CD14-positive monocyte (primary cell): ENCODE measurements around the gene ARHGEF19. TPM values are rescaled to one million over a fixed set of nuclear protein-coding genes. Genes with fewer than 3 reads are reported as not detected.

Experiments
- DNase-seq, 3 donors: peaks; one replicate each; pipeline ENCODE4 v3.0.0-alpha.2; 2011 to 2022
- H2AFZ ChIP-seq: 2 replicates; pipeline ENCODE4 v1.6.0; 2012; ENCODE audit warnings: mild to moderate bottlenecking, low read depth, low read length, inconsistent platforms; ENCODE audit not compliant: insufficient read depth, poor library complexity, severe bottlenecking
- H3K27ac ChIP-seq, 2 donors: 1 replicate in 1 of 2; 2 replicates in 1 of 2; pipeline ENCODE4 v1.5.1; 2012 to 2013; ENCODE audit warnings: low read length in 2 of 2, control low read depth in 1 of 2, inconsistent platforms in 1 of 2, low read depth in 1 of 2, mild to moderate bottlenecking in 1 of 2
- H3K27me3 ChIP-seq, 2 donors: one replicate each; pipeline versions ENCODE4 v1.6.0 to v1.6.1; 2011 to 2013; ENCODE audit warnings: low read length in 2 of 2; ENCODE audit not compliant: control insufficient read depth in 2 of 2, insufficient read depth in 2 of 2
- H3K36me3 ChIP-seq, 2 donors: replicated peaks in 1 of 2; 1 replicate in 1 of 2; 2 replicates in 1 of 2; pipeline versions ENCODE4 v1.5.1 to v1.6.1; 2012 to 2013; ENCODE audit warnings: low read length in 2 of 2, control low read depth in 1 of 2, inconsistent platforms in 1 of 2, mild to moderate bottlenecking in 1 of 2; ENCODE audit not compliant: insufficient read depth in 2 of 2, control insufficient read depth in 1 of 2
- H3K4me1 ChIP-seq, 2 donors: 1 replicate in 1 of 2; 2 replicates in 1 of 2; pipeline versions ENCODE4 v1.5.1 to v1.6.1; 2012 to 2013; ENCODE audit warnings: low read length in 2 of 2, control low read depth in 1 of 2, inconsistent platforms in 1 of 2, mild to moderate bottlenecking in 1 of 2, moderate library complexity in 1 of 2; ENCODE audit not compliant: insufficient read depth in 2 of 2, control insufficient read depth in 1 of 2
- H3K4me2 ChIP-seq: replicated peaks from 2 replicates; pipeline ENCODE3; 2012; ENCODE audit warnings: low read length, moderate library complexity, mild to moderate bottlenecking; ENCODE audit not compliant: poor library complexity, severe bottlenecking; ENCODE audit errors: extremely low read depth
- H3K4me3 ChIP-seq, 3 experiments: fragments of 200-600 bp in 1 of 3; sonication (generic) in 1 of 3; replicated peaks in 1 of 3; 1 replicate in 2 of 3; 2 replicates in 1 of 3; pipeline ENCODE4 v1.5.1; 2011 to 2013; ENCODE audit warnings: low read length in 3 of 3, mild to moderate bottlenecking in 3 of 3, control low read depth in 2 of 3, low read depth in 2 of 3, inconsistent platforms in 1 of 3, moderate library complexity in 1 of 3
- H3K79me2 ChIP-seq: 2 replicates; pipeline ENCODE4 v1.6.0; 2012; ENCODE audit warnings: mild to moderate bottlenecking, control low read depth, inconsistent platforms, low read length, moderate library complexity; ENCODE audit not compliant: insufficient read depth
- H3K9ac ChIP-seq: 2 replicates; pipeline ENCODE4 v1.6.0; 2017; ENCODE audit warnings: low read length, mild to moderate bottlenecking; ENCODE audit not compliant: insufficient read depth, poor library complexity, severe bottlenecking
- H3K9me3 ChIP-seq, 2 donors: replicated peaks in 1 of 2; 1 replicate in 1 of 2; 2 replicates in 1 of 2; pipeline versions ENCODE4 v1.5.1 to v1.6.1; 2012 to 2013; ENCODE audit warnings: low read length in 2 of 2, control low read depth in 1 of 2; ENCODE audit not compliant: control insufficient read depth in 1 of 2, insufficient read depth in 1 of 2
- H4K20me1 ChIP-seq: 2 replicates; pipeline ENCODE4 v1.6.0; 2012; ENCODE audit warnings: mild to moderate bottlenecking, low read length, control low read depth, moderate library complexity; ENCODE audit not compliant: insufficient read depth
- H3K27ac Mint-ChIP-seq, 7 donors: one replicate each; pipeline ENCODE4 v1.8.0; 2020; ENCODE audit warnings: mild to moderate bottlenecking in 7 of 7, mixed read lengths in 7 of 7, moderate library complexity in 6 of 7, inconsistent platforms in 2 of 7
- H3K27me3 Mint-ChIP-seq, 3 donors: one replicate each; pipeline ENCODE4 v1.8.0; 2021 to 2022; ENCODE audit warnings: low read depth in 3 of 3, mild to moderate bottlenecking in 3 of 3, mixed read lengths in 3 of 3, moderate library complexity in 3 of 3, inconsistent platforms in 1 of 3
- H3K36me3 Mint-ChIP-seq, 2 donors: one replicate each; pipeline ENCODE4 v1.8.0; 2020; ENCODE audit warnings: mixed read lengths in 2 of 2, inconsistent platforms in 1 of 2, mild to moderate bottlenecking in 1 of 2
- H3K4me1 Mint-ChIP-seq: one replicate; pipeline ENCODE4 v1.8.0; 2020; ENCODE audit warnings: mild to moderate bottlenecking, mixed read lengths
- H3K4me3 Mint-ChIP-seq, 2 donors: one replicate each; pipeline ENCODE4 v1.8.0; 2020; ENCODE audit warnings: mild to moderate bottlenecking in 2 of 2, mixed read lengths in 2 of 2, moderate library complexity in 1 of 2
- H3K9me3 Mint-ChIP-seq, 7 donors: one replicate each; pipeline ENCODE4 v1.8.0; 2020 to 2022; ENCODE audit warnings: mixed read lengths in 7 of 7, mild to moderate bottlenecking in 6 of 7, moderate library complexity in 6 of 7, inconsistent platforms in 2 of 7
- WGBS: methylation state at CpG from one replicate; pipeline ENCODE4 v1.1.5; 2013; ENCODE audit warnings: missing lambda C conversion rate; ENCODE audit not compliant: insufficient coverage; 5-methylcytosine and 5-hydroxymethylcytosine counted together
- intact Hi-C, 2 donors: fragments of 100-400 bp; cut with micrococcal nuclease; formaldehyde crosslinking; loops; one replicate each; pipeline versions ENCODE4 v1.15.0 to v1.15.1; 2023
- polyA plus RNA-seq, 3 donors: library from polyadenylated mRNA; depleted of rRNA in 1 of 3; unstranded in 2 of 3; stranded (reverse) in 1 of 3; fragments of 300-500 nt in 2 of 3; fragments of >200 nt in 1 of 3; fragmentation: Illumina TruSeq in 2 of 3; gene quantifications; 1 replicate in 2 of 3; 2 replicates in 1 of 3; pipeline ENCODE4 v1.2.3, GENCODE V29; 2012 to 2021
- TF ChIP-seq, protein P1 (sequence below): fragments of 200-600 bp; IDR thresholded peaks from one replicate; pipeline ENCODE4 v1.8.0; 2022; ENCODE audit warnings: antibody characterized with exemption, mild to moderate bottlenecking

ARHGEF19 gene
- polyA plus RNA-seq, 3 donors, result 2.2 to 7.9 (median 2.3) TPM

DNA sequence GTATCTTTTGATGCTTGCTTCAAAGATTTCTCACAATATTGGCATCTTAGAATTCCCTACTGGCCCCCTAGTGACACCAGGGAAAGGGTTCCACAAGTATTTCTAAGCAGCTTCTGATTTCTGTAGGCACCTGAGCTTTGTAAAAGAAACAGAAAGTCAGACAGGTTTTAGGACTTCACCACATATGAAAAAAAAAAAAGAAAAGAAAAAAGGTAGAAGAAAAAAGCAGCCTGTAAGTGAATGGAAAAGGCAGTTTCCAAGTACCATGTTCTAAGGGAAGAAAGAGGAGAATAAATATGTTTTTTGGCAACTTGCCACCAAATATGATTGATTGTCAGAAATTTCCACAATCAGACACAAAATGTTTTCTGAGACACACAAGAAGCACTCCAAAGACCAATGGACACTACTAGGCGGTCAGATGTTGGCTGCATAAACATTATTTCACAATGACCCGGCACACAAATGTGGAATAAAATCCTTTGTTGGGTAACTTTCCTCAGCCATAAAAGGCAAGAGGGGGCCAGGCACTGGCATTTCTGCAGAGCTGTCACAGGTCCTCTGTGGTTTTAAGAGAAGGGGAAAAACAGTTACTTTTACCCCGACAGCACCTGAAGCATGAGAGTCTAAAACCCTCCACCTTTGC, 37.3 kb upstream of the ARHGEF19 start:
- TF ChIP-seq, protein P1, sequence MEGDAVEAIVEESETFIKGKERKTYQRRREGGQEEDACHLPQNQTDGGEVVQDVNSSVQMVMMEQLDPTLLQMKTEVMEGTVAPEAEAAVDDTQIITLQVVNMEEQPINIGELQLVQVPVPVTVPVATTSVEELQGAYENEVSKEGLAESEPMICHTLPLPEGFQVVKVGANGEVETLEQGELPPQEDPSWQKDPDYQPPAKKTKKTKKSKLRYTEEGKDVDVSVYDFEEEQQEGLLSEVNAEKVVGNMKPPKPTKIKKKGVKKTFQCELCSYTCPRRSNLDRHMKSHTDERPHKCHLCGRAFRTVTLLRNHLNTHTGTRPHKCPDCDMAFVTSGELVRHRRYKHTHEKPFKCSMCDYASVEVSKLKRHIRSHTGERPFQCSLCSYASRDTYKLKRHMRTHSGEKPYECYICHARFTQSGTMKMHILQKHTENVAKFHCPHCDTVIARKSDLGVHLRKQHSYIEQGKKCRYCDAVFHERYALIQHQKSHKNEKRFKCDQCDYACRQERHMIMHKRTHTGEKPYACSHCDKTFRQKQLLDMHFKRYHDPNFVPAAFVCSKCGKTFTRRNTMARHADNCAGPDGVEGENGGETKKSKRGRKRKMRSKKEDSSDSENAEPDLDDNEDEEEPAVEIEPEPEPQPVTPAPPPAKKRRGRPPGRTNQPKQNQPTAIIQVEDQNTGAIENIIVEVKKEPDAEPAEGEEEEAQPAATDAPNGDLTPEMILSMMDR, result no peak
- peaks cover 16 to 23% of the 10 kb centered on the region in 2 donors for H3K4me1 ChIP-seq
- no peaks in the 10 kb centered on the region for H3K79me2 ChIP-seq
- no peaks in the 10 kb centered on the region for H3K9me3 ChIP-seq
- H2AFZ ChIP-seq, result no peak overlapping the region
- no peaks in the 10 kb centered on the region for H3K27me3 ChIP-seq
- peak overlapping the region in 1 of 2 donors; percentile 21 for H3K27ac ChIP-seq
- intact Hi-C loops, result loop anchor here (10.0 kb wide), 2 partner anchors 115 to 165 kb away; partner anchors contain the start of gene SZRD1 (in 1 of the 2)
- Mint-ChIP-seq H3K4me3 (no peak overlapping the region), H3K36me3 (peaks cover 62 to 72% of the 10 kb centered on the region in 2 donors), H3K27ac (peak overlapping the region in 1 of 7 donors; percentile 51), H3K4me1 (peaks cover 27% of the 10 kb centered on the region), H3K9me3 (no peaks in the 10 kb centered on the region), H3K27me3 (peaks cover 0 to 3% (median 0%) of the 10 kb centered on the region in 3 donors)
- no peak overlapping the region for H3K9ac ChIP-seq
- no peak for DNase-seq
- H3K4me2 ChIP-seq, result no peak overlapping the region
- H4K20me1 ChIP-seq, result peaks cover 42% of the 10 kb centered on the region
- peaks cover 61 to 84% of the 10 kb centered on the region in 2 donors for H3K36me3 ChIP-seq
- H3K4me3 ChIP-seq, result no peak overlapping the region
- no CpG with 5 or more reads among the region's 3 CpGs for WGBS

DNA sequence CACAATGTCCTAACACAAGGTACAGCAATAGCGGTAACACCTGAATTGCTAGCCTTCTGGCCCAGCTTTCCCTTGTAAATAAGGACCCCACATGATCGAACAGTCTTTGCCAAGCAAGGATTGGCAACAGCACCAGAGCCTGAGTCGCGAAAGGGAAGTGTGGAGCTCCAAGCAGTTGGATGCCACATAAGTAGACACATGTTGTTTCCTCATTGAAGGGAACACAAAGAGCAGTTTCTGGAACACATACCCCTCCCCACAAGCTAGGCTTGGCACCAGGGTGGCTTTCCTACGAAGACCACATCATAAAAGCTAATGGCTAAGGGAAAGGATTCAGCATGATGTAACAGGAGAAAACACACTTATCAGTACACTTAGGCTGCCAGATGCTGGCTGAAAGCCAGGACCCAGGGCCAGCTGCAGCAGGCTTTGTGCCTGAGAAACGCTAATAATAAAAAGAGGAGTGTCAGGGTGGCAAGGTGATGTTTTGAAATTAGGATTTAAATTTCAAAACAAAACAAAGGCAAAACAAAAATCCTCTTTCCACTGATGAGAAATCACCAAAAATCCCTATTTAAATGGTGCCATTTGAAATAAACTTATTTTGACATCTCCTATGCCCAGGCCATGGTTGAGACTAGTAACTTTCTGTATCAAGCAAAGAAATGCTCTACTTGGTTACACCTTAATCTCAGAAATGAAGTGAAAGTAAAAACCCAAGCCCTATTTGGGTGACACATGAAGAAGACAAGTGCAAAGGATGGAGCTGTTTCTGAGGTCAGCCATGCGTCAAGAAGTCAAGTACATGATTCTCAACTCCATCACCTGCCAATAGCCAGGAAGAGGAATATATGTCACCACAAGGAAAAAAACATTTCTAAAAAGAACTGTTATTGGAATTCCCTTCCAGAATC, 36.4 kb upstream of the ARHGEF19 start:
- H3K27me3 ChIP-seq, result no peaks in the 10 kb centered on the region
- intact Hi-C loops, result loop anchor here (10.0 kb wide), 2 partner anchors 116 to 164 kb away; partner anchors contain the start of gene SZRD1 (in 1 of the 2)
- peak overlapping the region in 1 of 2 donors; percentile 10 for H3K27ac ChIP-seq
- no peak overlapping the region for H2AFZ ChIP-seq
- H3K4me1 Mint-ChIP-seq, result peaks cover 30% of the 10 kb centered on the region
- peaks cover 20 to 23% of the 10 kb centered on the region in 2 donors for H3K4me1 ChIP-seq
- peaks cover 53 to 75% of the 10 kb centered on the region in 2 donors for H3K36me3 ChIP-seq
- peaks cover 0 to 3% (median 0%) of the 10 kb centered on the region in 3 donors for H3K27me3 Mint-ChIP-seq
- no peak overlapping the region for H3K4me2 ChIP-seq
- H3K9me3 Mint-ChIP-seq, result no peaks in the 10 kb centered on the region
- peak overlapping the region in 4 of 7 donors; percentile 19 to 64 (median 44) for H3K27ac Mint-ChIP-seq
- no peaks in the 10 kb centered on the region for H3K79me2 ChIP-seq
- TF ChIP-seq, protein P1, result no peak
- no peak overlapping the region for H3K9ac ChIP-seq
- no peak overlapping the region for H3K4me3 Mint-ChIP-seq
- peaks cover 49% of the 10 kb centered on the region for H4K20me1 ChIP-seq
- DNase-seq, result no peak
- H3K9me3 ChIP-seq, result no peaks in the 10 kb centered on the region
- H3K36me3 Mint-ChIP-seq, result peaks cover 54 to 63% of the 10 kb centered on the region in 2 donors
- no peak overlapping the region for H3K4me3 ChIP-seq
- 8% methylated on average over 2 of the region's 7 CpGs for WGBS
